K562 treated with DMSO at 1 percent for 12 hours (cell line): Measurements from ENCODE around the gene SPDYE3. TPM values are rescaled to one million over a fixed set of nuclear protein-coding genes. Genes with fewer than 3 reads are reported as not detected.

ENCODE experiments used
- total RNA-seq: library from RNA; unstranded; fragments of 300-600 nt; gene quantifications from 2 replicates; pipeline ENCODE4 v1.2.3, GENCODE V29; 2022; ENCODE audit not compliant: insufficient read depth

Gene SPDYE3
- total RNA-seq: 3.3 and 5.8 TPM in 2 replicates

GRCh38 chr7:100307402-100307801 lies at the start of gene SPDYE3:
SPDYE3 (plus strand) TSS chr7:100307702; CDS start chr7:100307886, 184 bp downstream.

GRCh38 chr7:100358027-100358856 lies 50.7 kb downstream of the SPDYE3 start, which contains the start of gene PILRB:
PILRB (plus strand) TSS chr7:100358117; CDS start chr7:100358303, 186 bp downstream.

Other genes starting within 250 kb of the SPDYE3 start
- 20.8 and 32.0 TPM in 2 replicates for gene ZNF3, start 226.0 kb upstream of the SPDYE3 start, total RNA-seq
- 137 and 153 TPM in 2 replicates for gene COPS6, start 218.7 kb upstream of the SPDYE3 start, total RNA-seq
- gene MCM7, start 206.3 kb upstream of the SPDYE3 start, total RNA-seq: 428 and 455 TPM in 2 replicates
- 17.2 and 19.9 TPM in 2 replicates for gene AP4M1, start 206.1 kb upstream of the SPDYE3 start, total RNA-seq
- 54.3 and 104 TPM in 2 replicates for gene TAF6, start 188.3 kb upstream of the SPDYE3 start, total RNA-seq
- 9.2 and 11.9 TPM in 2 replicates for gene CNPY4, start 188.1 kb upstream of the SPDYE3 start, total RNA-seq
- 4.0 and 6.1 TPM in 2 replicates for gene MBLAC1, start 180.7 kb upstream of the SPDYE3 start, total RNA-seq
- 285 and 449 TPM in 2 replicates for gene LAMTOR4, start 158.8 kb upstream of the SPDYE3 start, total RNA-seq
- gene TRAPPC14, start 149.0 kb upstream of the SPDYE3 start, total RNA-seq: 36.9 and 43.3 TPM in 2 replicates
- 5.9 and 6.2 TPM in 2 replicates for gene GAL3ST4, start 139.1 kb upstream of the SPDYE3 start, total RNA-seq
- gene GPC2, start 130.3 kb upstream of the SPDYE3 start, total RNA-seq: 0.52 and 6.1 TPM in 2 replicates
- gene STAG3, start 129.8 kb upstream of the SPDYE3 start, total RNA-seq: 3.4 and 9.1 TPM in 2 replicates
- not detected in 2 replicates for gene PVRIG, start 87.8 kb upstream of the SPDYE3 start, total RNA-seq
- 22.6 and 47.5 TPM in 2 replicates for gene PILRB, start 50.4 kb downstream of the SPDYE3 start, total RNA-seq
- 1.5 and 3.7 TPM in 2 replicates for gene PILRA, start 65.8 kb downstream of the SPDYE3 start, total RNA-seq
- gene ZCWPW1, start 121.0 kb downstream of the SPDYE3 start, total RNA-seq: 2.3 and 7.2 TPM in 2 replicates
- gene MEPCE, start 122.1 kb downstream of the SPDYE3 start, total RNA-seq: 61.3 and 85.4 TPM in 2 replicates
- 84.0 and 131 TPM in 2 replicates for gene PPP1R35, start 128.8 kb downstream of the SPDYE3 start, total RNA-seq
- 2.1 TPM in 1 of 2 replicates, not detected in the other for gene SPACDR, start 156.6 kb downstream of the SPDYE3 start, total RNA-seq
- gene TSC22D4, start 171.5 kb downstream of the SPDYE3 start, total RNA-seq: 141 and 148 TPM in 2 replicates
- 1.2 TPM in 2 replicates for gene NYAP1, start 176.2 kb downstream of the SPDYE3 start, total RNA-seq
- 16.6 and 18.5 TPM in 2 replicates for gene AGFG2, start 231.5 kb downstream of the SPDYE3 start, total RNA-seq